ENCODE results near the gene ABCC8.

DNA sequence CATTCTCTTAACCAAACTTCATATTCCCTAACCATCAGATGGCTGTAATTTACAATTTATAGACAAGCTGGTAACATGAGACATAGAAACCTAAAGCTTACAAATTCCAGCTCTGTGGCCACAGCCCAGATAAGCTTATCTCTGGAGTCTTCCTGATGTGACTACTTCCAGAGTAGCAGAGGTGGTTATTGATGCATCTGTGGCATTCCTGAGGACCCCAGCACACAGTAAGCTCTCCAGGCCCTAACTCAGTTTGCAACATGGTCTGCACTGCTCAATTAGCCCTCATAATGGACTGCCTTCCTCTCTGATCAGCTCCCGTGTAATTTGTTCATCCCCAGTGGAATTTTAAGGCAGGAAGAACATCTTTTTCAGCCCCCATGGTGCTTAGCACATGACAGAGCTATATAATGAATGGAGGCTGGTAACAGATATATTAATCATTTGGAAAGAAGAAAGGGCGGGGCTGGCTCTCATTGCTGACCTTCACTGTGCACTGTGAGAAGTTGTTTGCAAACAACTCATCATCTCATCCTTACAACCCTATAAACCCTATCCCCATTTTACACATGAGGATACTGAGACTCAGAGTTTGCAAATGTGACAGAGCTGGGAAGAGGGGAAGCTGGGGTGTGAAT, 58.1 kb downstream of the ABCC8 start:
- no peak for TF ChIP-seq POLR2A (IDR thresholded peaks at IDR 0.05)
- TF ChIP-seq, protein P1, sequence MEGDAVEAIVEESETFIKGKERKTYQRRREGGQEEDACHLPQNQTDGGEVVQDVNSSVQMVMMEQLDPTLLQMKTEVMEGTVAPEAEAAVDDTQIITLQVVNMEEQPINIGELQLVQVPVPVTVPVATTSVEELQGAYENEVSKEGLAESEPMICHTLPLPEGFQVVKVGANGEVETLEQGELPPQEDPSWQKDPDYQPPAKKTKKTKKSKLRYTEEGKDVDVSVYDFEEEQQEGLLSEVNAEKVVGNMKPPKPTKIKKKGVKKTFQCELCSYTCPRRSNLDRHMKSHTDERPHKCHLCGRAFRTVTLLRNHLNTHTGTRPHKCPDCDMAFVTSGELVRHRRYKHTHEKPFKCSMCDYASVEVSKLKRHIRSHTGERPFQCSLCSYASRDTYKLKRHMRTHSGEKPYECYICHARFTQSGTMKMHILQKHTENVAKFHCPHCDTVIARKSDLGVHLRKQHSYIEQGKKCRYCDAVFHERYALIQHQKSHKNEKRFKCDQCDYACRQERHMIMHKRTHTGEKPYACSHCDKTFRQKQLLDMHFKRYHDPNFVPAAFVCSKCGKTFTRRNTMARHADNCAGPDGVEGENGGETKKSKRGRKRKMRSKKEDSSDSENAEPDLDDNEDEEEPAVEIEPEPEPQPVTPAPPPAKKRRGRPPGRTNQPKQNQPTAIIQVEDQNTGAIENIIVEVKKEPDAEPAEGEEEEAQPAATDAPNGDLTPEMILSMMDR (IDR thresholded peaks at IDR 0.05), result no peak
